Smooth muscle cell (in vitro differentiated cells): ENCODE data around the gene SDCBP2. TPM values are rescaled to one million over a fixed set of nuclear protein-coding genes. Genes with fewer than 3 reads are reported as not detected.

ENCODE experiments used
- DNase-seq: peaks from one replicate; lab custom pipeline; 2025; ENCODE audit not compliant: unreplicated experiment; lab: John Stamatoyannopoulos, UW
- H2AFZ ChIP-seq: fragments of 200-600 bp; sonication (generic); 2 replicates; pipeline ENCODE4 v1.6.0; 2016; ENCODE audit warnings: antibody characterized with exemption, low read depth, mild to moderate bottlenecking
- H3F3A ChIP-seq: fragments of 200-600 bp; sonication (generic); 2 replicates; pipeline ENCODE4 v1.6.0; 2017; ENCODE audit warnings: antibody characterized with exemption, low read depth
- H3K27ac ChIP-seq: fragments of 200-600 bp; sonication (generic); 2 replicates; pipeline ENCODE4 v1.5.1; 2016; ENCODE audit warnings: low read depth, mild to moderate bottlenecking
- H3K27me3 ChIP-seq: fragments of 200-600 bp; sonication (generic); 2 replicates; pipeline ENCODE4 v1.6.1; 2016; ENCODE audit warnings: low read depth, mild to moderate bottlenecking
- H3K36me3 ChIP-seq: fragments of 200-600 bp; sonication (generic); 2 replicates; pipeline ENCODE4 v1.5.1; 2016; ENCODE audit warnings: low read depth
- H3K4me1 ChIP-seq: fragments of 200-600 bp; sonication (generic); 2 replicates; pipeline ENCODE4 v1.5.1; 2016; ENCODE audit warnings: low read depth
- H3K4me2 ChIP-seq: fragments of 200-600 bp; sonication (generic); 2 replicates; pipeline ENCODE4 v1.6.0; 2016; ENCODE audit warnings: mild to moderate bottlenecking
- H3K4me3 ChIP-seq: fragments of 200-600 bp; sonication (generic); 2 replicates; pipeline ENCODE4 v1.5.1; 2016; ENCODE audit warnings: mild to moderate bottlenecking
- H3K79me2 ChIP-seq: fragments of 200-600 bp; sonication (generic); 2 replicates; pipeline ENCODE4 v1.6.0; 2016; ENCODE audit warnings: low read depth, mild to moderate bottlenecking
- H3K9ac ChIP-seq: fragments of 200-600 bp; sonication (generic); 2 replicates; pipeline ENCODE4 v1.6.0; 2016; ENCODE audit warnings: low read depth
- H3K9me3 ChIP-seq: fragments of 200-600 bp; sonication (generic); replicated peaks from 2 replicates; pipeline ENCODE4 v1.5.1; 2016; ENCODE audit warnings: low read depth
- H4K20me1 ChIP-seq: fragments of 200-600 bp; sonication (generic); 2 replicates; pipeline ENCODE4 v1.6.0; 2016; ENCODE audit warnings: low read depth
- CTCF ChIP-seq: fragments of 200-600 bp; sonication (generic); IDR thresholded peaks from 2 replicates; pipeline ENCODE4 v1.5.1; 2017; ENCODE audit warnings: borderline replicate concordance, mild to moderate bottlenecking, antibody characterized with exemption; ENCODE audit not compliant: insufficient read depth, poor library complexity, severe bottlenecking
- WGBS: methylation state at CpG from one replicate; pipeline ENCODE4 v1.1.7; 2016; ENCODE audit warnings: low lambda C conversion rate; 5-methylcytosine and 5-hydroxymethylcytosine counted together
- polyA plus RNA-seq: library from polyadenylated mRNA; unstranded; fragments of >200 nt; fragmentation: Nextera tagmentation; extraction: Ambion mirVana; gene quantifications from 2 replicates; pipeline ENCODE4 v1.2.1, GENCODE V29; 2016
- total RNA-seq: library from RNA; depleted of rRNA; stranded (reverse); fragments of >200 nt; gene quantifications from 2 replicates; pipeline ENCODE4 v1.2.3, GENCODE V29; 2014

The SDCBP2 gene
- total and polyA plus RNA-seq, 2 experiments from 2014 or later, result 3.6 to 4.7 TPM

DNA sequence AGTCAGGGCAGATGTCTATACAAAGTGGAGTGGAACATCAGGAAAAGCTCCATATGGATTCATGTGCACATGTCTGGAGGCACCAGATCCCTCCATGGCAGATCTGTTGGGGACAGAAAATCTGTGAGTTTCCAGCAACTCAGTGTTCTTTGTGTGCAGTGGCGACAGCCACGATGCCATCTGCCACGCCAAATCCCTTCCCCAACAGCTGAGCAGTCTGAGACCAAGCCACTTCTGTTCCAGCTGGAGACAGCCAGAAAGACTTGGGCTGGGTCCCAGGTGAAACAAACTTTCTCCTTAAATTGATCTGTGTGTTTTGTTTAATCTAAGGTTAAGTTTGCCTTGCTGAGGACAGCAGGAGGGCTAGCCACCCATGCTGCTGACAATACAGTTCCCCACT is 41.0 kb upstream of the SDCBP2 start:
- H2AFZ ChIP-seq, result no peak overlapping the region
- no peak overlapping the region for H3K9ac ChIP-seq
- H3K9me3 ChIP-seq, result no peaks in the 10 kb centered on the region
- H3K4me3 ChIP-seq, result no peak overlapping the region
- no peak for DNase-seq
- H3K36me3 ChIP-seq, result peaks cover 6% of the 10 kb centered on the region
- H3K79me2 ChIP-seq, result peaks cover 37% of the 10 kb centered on the region
- no peak for TF ChIP-seq CTCF
- no peak overlapping the region for H3K4me2 ChIP-seq
- H4K20me1 ChIP-seq, result peaks cover 71% of the 10 kb centered on the region
- no peaks in the 10 kb centered on the region for H3K27me3 ChIP-seq
- H3K27ac ChIP-seq, result no peak overlapping the region
- H3F3A ChIP-seq, result no peaks in the 10 kb centered on the region
- no peaks in the 10 kb centered on the region for H3K4me1 ChIP-seq
- 94% methylated on average over 3 of the region's 3 CpGs for WGBS

DNA sequence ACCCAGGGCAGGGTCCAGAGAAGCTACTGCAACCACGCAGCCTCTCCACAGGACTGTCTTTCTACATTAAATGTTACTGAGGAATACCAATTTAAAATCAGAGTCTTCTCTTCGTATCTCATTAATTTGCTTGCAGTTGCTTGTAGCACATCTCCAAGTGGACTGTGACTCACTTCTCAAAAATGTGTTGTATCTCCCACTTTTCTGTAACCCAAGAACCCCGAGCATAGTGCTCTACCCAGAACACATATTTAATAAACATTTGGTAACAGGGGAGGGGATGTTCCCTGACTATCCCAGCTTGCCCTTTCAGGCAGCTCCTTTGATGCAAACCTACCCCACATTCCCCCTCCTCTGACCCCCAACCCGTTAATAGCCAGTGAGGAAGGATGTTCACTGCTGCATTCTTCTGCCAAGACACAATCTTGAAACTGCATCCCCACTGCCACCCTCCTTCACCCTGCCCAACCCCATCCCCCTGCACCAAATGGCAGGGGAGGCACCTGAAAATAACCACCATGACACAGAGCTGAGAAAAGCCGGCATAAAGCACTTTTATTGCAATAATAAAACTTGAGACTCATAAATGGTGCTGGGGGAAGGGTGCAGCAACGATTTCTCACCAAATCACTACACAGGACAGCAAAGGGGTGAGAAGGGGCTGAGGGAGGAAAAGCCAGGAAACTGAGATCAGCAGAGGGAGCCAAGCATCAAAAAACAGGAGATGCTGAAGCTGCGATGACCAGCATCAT is 39.7 kb upstream of the SDCBP2 start:
- Histone ChIP-seq H3K27me3 (no peaks in the 10 kb centered on the region), H3K79me2 (peaks cover 24% of the 10 kb centered on the region), H3K4me2 (no peak overlapping the region), H3K4me3 (no peak overlapping the region), H4K20me1 (peaks cover 60% of the 10 kb centered on the region), H3K36me3 (peaks cover 6% of the 10 kb centered on the region), H3F3A (no peaks in the 10 kb centered on the region), H2AFZ (no peak overlapping the region), H3K27ac (no peak overlapping the region), H3K9ac (no peak overlapping the region), H3K9me3 (no peaks in the 10 kb centered on the region), H3K4me1 (no peaks in the 10 kb centered on the region)
- no peak for TF ChIP-seq CTCF
- WGBS, result 69% methylated on average over 7 of the region's 7 CpGs
- DNase-seq, result no peak

- no peak overlapping the region for H3K9ac ChIP-seq
- H4K20me1 ChIP-seq, result peaks cover 53% of the 10 kb centered on the region
- no peak overlapping the region for H2AFZ ChIP-seq
- H3F3A ChIP-seq, result no peaks in the 10 kb centered on the region
- 99% methylated on average over 4 of the region's 4 CpGs for WGBS
- TF ChIP-seq CTCF, result no peak
- H3K36me3 ChIP-seq, result peaks cover 6% of the 10 kb centered on the region
- no peak overlapping the region for H3K4me3 ChIP-seq
- H3K4me2 ChIP-seq, result no peak overlapping the region
- H3K4me1 ChIP-seq, result no peaks in the 10 kb centered on the region
- no peaks in the 10 kb centered on the region for H3K9me3 ChIP-seq
- no peaks in the 10 kb centered on the region for H3K27me3 ChIP-seq
- no peak overlapping the region for H3K27ac ChIP-seq
- no peak for DNase-seq
- peaks cover 12% of the 10 kb centered on the region for H3K79me2 ChIP-seq
These were observed 38.5 kb upstream of the SDCBP2 start for GRCh38 chr20:1367479-1367878.

DNA sequence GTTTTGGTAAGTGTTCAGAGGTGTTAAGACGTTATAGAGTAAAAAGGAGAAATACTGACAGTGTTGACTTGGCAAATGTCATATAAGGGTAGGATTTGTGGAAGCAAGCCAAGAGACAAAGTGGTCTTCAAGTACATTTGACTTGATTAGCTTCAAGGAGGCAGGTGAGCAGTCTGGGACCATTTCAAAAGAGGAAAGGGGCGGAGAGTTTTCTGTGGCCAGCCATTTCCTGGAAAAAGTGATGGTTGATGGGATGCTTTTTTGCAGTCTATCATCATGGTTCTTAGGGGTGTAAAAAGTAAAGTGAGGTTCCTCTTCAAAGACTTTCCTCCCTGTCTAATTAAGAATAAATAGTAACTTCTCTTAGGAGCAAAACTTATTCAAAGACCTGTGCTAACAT is 35.2 kb upstream of the SDCBP2 start:
- Histone ChIP-seq H3K27ac (no peak overlapping the region), H3K4me2 (no peak overlapping the region), H3K4me1 (no peaks in the 10 kb centered on the region), H3K36me3 (peaks cover 6% of the 10 kb centered on the region), H3K79me2 (no peaks in the 10 kb centered on the region), H2AFZ (no peak overlapping the region), H4K20me1 (peaks cover 46% of the 10 kb centered on the region), H3K9me3 (no peaks in the 10 kb centered on the region), H3F3A (no peaks in the 10 kb centered on the region), H3K27me3 (no peaks in the 10 kb centered on the region), H3K9ac (no peak overlapping the region), H3K4me3 (no peak overlapping the region)
- DNase-seq, result no peak
- no peak for TF ChIP-seq CTCF
- 97% methylated on average over 2 of the region's 2 CpGs for WGBS
